ENCODE data around the gene MOB2.

- TF ChIP-seq CTCF (IDR thresholded peaks at IDR 0.05), result no peak
- no peak for TF ChIP-seq POLR2A (IDR thresholded peaks at IDR 0.05)
Measured at GRCh38 chr11:1498262-1498661, 11.7 kb upstream of the MOB2 start.
